Measurements from ENCODE around the gene TSPAN18. TPM values are rescaled to one million over a fixed set of nuclear protein-coding genes. Genes with fewer than 3 reads are reported as not detected.

The TSPAN18 gene
- total and polyA plus RNA-seq, 2 experiments from 2014 or later = 6.0 to 10.6 TPM

- TF ChIP-seq ZNF462 (CRISPR knock-in tag; IDR thresholded peaks at IDR 0.05) (no peak), ZNF114 (CRISPR knock-in tag; IDR thresholded peaks at IDR 0.05) (no peak)
Observed at GRCh38 chr11:44709281-44709562, 17.5 kb upstream of the TSPAN18 start (continued).

DNA sequence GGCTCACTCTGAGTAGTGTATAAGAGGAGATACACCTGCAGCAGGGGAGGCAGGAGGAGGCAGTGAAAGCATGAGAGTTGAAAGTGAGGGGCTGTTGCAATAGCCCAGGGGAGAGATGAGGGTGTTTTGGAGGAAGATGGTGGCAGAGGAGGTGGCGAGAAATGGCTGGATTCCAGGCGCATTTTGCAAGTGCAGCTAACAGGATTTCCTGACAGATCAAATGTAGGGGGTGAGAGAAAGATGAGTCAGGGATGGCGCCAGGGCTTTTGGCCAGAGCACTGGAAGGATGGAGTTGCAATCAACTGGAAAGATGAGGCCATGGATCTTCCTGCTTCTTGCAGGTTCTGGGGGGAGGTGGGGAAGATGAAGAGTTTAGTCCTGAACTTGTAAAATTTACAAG is 16.8 kb upstream of the TSPAN18 start:
- Histone ChIP-seq H4K20me1 (replicated peaks; ENCODE audit: insufficient read depth) (no peaks in the 10 kb centered on the region), H3K27me3 (ENCODE audit: insufficient read depth) (no peaks in the 10 kb centered on the region), H3K4me2 (no peak overlapping the region), H3K36me3 (ENCODE audit: insufficient read depth) (no peaks in the 10 kb centered on the region), H3K27ac (ENCODE audit: low read depth) (no peak overlapping the region), H3K79me2 (replicated peaks; ENCODE audit: insufficient read depth) (no peaks in the 10 kb centered on the region), H3K9me2 (ENCODE audit: insufficient read depth) (no peaks in the 10 kb centered on the region), H3F3A (replicated peaks; ENCODE audit: low read depth) (0 out of 2 replicates have a peak, but pooled peaks cover 6% of the 10 kb centered on the region), H3K4me3 (no peak overlapping the region), H3K4me1 (ENCODE audit: insufficient read depth) (peaks cover 22% of the 10 kb centered on the region), H2AFZ (no peak overlapping the region)
- DNase-seq (ENCODE audit: low spot score) (no peak), ATAC-seq (no peak)
- Mint-ChIP-seq H3K9me3 (peaks cover 5% of the 10 kb centered on the region; the same call in 1 of the 3 replicates), H3K36me3 (ENCODE audit: low read depth) (no peaks in the 10 kb centered on the region; the same call in 2 of the 3 replicates), H3K27ac (no peak overlapping the region), H3K4me3 (no peak overlapping the region), H3K27me3 (ENCODE audit: insufficient read depth, low read depth, poor library complexity) (peaks cover 22% of the 10 kb centered on the region), H3K4me1 (peaks cover 29% of the 10 kb centered on the region)
- TF ChIP-seq ZNF331 (CRISPR knock-in tag; IDR thresholded peaks at IDR 0.05; ENCODE audit: low read depth) (no peak), EZH2phosphoT487 (IDR thresholded peaks at IDR 0.05; ENCODE audit: unreplicated experiment) (no peak), JUNB (IDR thresholded peaks at IDR 0.05; ENCODE audit: unreplicated experiment) (no peak), ZNF114 (CRISPR knock-in tag; IDR thresholded peaks at IDR 0.05) (no peak), NANOG (IDR thresholded peaks at IDR 0.05; ENCODE audit: borderline replicate concordance) (no peak), CREB1 (CRISPR knock-in tag; IDR thresholded peaks at IDR 0.05; ENCODE audit: low read depth) (no peak), ZNF462 (CRISPR knock-in tag; IDR thresholded peaks at IDR 0.05) (no peak)
- TF ChIP-seq, protein P1, sequence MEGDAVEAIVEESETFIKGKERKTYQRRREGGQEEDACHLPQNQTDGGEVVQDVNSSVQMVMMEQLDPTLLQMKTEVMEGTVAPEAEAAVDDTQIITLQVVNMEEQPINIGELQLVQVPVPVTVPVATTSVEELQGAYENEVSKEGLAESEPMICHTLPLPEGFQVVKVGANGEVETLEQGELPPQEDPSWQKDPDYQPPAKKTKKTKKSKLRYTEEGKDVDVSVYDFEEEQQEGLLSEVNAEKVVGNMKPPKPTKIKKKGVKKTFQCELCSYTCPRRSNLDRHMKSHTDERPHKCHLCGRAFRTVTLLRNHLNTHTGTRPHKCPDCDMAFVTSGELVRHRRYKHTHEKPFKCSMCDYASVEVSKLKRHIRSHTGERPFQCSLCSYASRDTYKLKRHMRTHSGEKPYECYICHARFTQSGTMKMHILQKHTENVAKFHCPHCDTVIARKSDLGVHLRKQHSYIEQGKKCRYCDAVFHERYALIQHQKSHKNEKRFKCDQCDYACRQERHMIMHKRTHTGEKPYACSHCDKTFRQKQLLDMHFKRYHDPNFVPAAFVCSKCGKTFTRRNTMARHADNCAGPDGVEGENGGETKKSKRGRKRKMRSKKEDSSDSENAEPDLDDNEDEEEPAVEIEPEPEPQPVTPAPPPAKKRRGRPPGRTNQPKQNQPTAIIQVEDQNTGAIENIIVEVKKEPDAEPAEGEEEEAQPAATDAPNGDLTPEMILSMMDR (conservative IDR thresholded peaks at IDR 0.05; ENCODE audit: low read depth in 2 of 2) = no peak

All from GM23338 (cell line).